GM18868 (cell line): ENCODE data around the gene GPR39.
"Not testable (repeated sequence)": the region's sequence is repeated elsewhere in the genome, so short reads cannot be mapped to it uniquely, and the experiment has no call there.

Experiments
- ATAC-seq: cut with Tn5 transposase; IDR thresholded peaks from one replicate; pipeline ENCODE4 v1.9.1; 2021; ENCODE audit warnings: mild to moderate bottlenecking, moderate library complexity; ENCODE audit not compliant: unreplicated experiment

Gene GPR39

DNA sequence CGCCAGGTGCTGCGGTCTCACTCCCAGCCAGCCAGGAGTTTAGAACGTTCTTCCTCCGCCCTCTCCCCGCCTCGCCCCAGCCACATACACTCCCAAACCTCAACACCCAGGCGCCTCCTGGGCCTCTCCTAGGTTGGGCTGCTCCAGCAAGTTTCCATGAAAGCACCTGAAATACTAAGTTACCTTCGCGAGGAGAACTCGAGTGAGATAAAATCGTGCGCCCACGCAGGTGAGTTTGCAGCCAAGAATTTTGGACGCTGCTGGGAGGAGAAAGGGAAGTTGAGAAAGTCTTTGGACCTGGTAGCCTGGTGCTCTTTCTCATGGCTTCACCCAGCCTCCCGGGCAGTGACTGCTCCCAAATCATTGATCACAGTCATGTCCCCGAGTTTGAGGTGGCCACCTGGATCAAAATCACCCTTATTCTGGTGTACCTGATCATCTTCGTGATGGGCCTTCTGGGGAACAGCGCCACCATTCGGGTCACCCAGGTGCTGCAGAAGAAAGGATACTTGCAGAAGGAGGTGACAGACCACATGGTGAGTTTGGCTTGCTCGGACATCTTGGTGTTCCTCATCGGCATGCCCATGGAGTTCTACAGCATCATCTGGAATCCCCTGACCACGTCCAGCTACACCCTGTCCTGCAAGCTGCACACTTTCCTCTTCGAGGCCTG lies at the start of gene GPR39:
Gene GPR39, plus strand, starts transcription at position 83 of the 673 bp plus-strand sequence.
- ATAC-seq: no peak

DNA sequence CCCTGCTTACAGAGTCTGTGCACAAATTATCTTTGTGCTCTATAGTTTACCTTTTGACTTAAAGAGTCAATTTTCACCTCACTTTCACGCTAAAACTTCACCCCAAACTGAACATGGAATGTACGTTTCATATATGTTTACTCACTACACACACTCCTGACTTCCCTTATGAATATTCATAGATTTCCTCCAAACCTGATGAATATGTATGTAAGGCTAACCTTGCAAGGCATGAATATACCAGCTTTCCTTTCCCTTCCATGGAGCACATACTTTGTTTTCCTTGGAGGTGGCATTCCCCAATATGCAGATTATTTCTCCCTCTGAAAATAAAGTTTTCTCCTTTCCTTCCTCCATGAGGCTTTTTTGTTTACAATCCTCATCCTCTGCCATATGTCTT lies 48.4 kb upstream of the GPR39 start:
- no peak for ATAC-seq

- no peak for ATAC-seq
Observed at GRCh38 chr2:132372276-132372675, 44.3 kb upstream of the GPR39 start.

- no peak for ATAC-seq
Observed at GRCh38 chr2:132373391-132374135, 43.0 kb upstream of the GPR39 start.

DNA sequence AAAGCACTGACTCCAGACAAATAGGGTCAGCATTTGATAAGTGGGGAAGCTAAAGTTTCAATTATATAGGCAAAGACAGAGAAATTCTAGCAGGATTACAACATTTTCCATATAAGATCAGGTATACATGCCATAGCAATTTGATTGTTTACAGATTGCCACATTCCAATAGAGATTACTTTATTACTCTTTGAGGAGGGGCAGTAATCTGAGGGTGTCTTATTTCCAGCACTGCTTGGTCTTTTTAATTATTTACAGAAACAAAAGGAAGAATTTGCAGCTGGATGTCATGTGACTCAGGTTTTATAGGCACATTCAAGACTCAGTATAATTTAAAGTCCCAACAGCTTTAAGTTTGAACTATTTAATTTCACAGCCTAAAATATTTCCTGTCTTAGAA lies 42.5 kb upstream of the GPR39 start:
- no peak for ATAC-seq

DNA sequence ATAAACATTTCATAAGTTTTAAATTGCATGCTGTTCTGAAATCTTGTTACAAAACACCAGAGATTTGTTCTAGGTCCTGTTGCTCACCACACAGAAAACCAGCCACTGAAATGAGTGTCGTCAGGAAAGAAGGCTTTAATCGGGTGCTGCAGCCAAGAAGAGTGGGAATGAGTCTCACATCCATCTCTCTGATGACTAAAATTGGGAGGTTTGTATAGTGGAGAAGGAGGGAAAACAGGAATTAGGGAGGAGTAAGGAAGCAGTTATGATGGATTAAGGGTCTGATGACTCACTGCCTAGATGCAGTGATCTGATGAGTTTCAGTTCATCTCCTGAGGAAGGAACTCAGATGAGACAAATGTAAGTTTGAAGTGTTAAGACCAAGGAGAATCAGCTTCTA lies 42.1 kb upstream of the GPR39 start:
- no peak for ATAC-seq

DNA sequence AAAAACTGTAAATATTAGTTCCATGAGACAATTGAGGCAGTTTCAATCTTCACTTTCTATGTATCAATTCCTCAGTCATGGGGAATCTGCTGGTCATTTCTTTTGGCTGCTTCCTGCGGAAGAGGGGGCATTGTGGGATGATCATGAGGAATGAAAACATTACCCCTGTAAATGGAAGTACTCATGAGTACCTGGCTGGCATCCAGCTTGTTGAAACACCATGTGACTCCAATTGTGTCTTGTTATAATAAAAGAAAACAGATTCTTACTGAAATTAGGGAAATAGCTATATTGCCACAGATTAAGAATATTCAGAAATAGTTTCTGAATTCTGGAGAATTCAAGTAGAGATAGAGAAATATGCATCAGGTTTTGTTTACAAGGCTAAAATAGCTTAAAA lies 41.6 kb upstream of the GPR39 start:
- no peak for ATAC-seq

- ATAC-seq: no peak
Observed at GRCh38 chr2:132381376-132381775, 35.2 kb upstream of the GPR39 start.

- no peak for ATAC-seq
Observed at GRCh38 chr2:132383956-132384355, 32.6 kb upstream of the GPR39 start.

- ATAC-seq: no peak
Observed at GRCh38 chr2:132384491-132385151, 32.0 kb upstream of the GPR39 start.

GRCh38 chr2:132387126-132387525 lies 29.5 kb upstream of the GPR39 start:
- no peak for ATAC-seq

DNA sequence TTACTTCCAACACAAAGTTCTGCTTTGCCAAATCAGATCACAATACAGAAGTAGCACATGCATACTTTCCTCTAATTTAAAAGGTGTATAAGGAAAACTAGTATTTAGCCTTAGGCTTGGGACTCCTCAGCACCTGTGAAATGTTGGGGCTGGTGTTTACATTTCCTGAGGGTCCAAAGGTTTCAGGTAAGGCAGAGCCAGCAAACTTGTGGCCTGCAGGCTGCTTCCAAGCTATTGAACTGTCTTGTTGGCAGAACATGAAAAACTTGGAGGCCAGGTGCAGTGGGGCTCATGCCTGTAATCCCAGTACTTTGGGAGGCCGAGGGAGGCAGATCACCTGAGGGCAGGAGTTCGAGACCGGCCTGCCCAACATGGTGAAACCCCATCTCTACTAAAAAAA lies 26.5 kb upstream of the GPR39 start:
- no peak for ATAC-seq

- ATAC-seq: no peak
Observed at GRCh38 chr2:132391378-132391777, 25.2 kb upstream of the GPR39 start.

DNA sequence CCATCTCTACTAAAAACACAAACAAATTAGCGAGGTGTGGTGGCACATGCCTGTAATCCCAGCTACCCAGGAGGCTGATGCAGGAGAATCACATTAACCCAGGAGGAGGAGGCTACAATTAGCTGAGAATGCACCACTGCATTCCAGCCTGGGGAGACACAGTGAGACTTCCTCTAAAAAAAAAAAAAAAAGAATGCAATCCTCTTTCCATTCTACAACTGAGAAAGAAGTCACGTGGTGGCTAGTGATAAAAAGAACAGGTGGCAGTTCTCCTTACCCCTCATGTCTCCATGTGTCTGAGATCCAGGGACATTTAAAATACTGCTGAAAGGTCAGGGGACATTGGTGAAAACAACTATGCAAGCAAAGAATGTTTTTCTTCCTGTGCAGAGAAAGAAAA lies 24.4 kb upstream of the GPR39 start:
- ATAC-seq: no peak

DNA sequence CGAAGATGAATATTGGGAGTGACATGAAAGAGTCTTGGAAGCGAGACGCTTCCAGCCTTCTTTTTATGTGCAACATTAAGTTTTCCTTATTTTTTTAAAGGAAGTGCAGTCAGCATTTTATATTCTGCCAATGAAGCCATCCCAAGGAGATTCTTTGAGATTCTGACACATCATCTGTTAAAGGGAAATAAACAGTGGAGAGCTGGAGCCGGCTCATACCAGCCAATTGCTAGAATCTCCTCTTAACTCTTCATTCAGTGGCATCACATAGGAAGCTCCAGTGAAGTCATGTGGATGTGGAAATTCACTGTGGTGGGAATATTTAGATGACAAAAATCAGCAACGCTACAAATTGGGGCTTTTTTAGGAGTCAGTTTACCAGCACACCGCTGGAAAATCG lies 23.7 kb upstream of the GPR39 start:
- ATAC-seq: no peak

- not testable (repeated sequence) for ATAC-seq
Observed at GRCh38 chr2:132397042-132397441, 19.6 kb upstream of the GPR39 start.

DNA sequence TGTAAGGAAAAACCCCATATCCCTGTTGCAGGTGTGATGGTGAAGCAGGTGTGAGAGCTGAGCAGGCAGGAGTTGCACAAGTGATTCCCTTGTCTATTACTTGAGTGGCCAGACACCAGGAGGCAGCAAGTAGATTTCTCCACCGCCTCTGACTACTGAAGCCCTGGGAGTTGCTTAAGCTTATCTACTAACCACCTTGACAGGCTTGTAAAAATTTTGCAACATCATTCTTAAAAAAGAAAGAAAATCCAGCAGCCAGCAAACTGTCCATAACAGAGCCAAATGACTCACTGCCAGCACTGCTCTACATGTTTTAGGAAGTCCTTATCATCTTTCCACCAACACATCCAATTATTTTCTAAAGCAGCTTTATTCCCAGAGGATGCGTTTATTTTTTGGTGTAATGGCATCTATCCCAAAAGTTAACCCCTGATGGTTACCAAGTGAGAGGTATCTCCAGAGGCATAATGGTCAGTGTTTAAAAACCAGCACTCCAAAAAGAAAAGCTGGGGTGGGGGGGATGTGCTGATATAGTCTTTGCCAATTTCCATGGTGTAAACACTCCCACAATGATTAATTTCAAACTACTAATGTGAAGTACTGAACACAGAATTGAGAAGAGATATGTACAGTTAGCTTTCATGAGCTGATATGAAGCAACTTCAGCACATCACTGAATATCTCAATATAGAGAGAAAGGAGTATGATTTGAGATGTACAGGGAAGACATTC lies 16.3 kb upstream of the GPR39 start:
- no peak for ATAC-seq

- ATAC-seq: no peak
Observed at GRCh38 chr2:132400901-132401240, 15.7 kb upstream of the GPR39 start.

DNA sequence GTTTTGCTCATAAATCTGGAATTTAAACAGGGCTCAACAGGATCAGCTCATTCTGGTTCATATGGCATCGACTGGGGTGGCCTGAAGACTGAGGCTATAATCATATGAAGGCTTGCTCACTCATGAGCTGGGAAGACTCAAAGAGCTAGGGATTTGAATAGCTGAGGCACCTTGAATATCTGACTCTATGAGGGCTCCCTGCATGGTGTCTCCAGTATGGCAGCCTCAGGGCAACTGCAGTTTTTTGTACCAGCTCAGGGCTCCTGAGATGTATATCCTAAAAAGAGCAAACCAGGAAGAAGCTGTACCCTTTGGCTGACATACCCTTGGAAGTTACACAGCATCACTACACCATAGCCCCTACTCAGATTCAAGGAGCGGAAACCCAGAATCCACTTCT lies 15.3 kb upstream of the GPR39 start:
- no peak for ATAC-seq

DNA sequence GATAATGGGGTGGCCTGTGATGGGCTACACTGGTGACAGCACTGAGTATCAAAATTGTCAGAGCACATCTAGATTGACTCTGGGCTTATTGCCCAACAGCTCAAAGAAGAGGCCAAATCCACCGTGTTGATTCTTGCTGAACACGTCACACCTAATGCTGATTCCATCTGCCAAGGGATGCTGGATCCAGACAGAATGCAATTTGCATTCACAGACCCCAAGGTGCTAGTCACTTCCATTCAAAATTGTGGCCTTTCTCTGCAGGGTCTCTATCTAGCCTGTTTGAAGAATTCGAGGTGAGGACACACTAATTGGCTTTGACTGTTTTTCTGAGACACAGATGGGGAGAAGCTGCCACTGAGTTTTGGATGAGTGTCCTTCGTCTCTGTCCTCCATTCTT lies 13.5 kb upstream of the GPR39 start:
- no peak for ATAC-seq

GRCh38 chr2:132404056-132404455 lies 12.5 kb upstream of the GPR39 start:
- ATAC-seq: no peak

DNA sequence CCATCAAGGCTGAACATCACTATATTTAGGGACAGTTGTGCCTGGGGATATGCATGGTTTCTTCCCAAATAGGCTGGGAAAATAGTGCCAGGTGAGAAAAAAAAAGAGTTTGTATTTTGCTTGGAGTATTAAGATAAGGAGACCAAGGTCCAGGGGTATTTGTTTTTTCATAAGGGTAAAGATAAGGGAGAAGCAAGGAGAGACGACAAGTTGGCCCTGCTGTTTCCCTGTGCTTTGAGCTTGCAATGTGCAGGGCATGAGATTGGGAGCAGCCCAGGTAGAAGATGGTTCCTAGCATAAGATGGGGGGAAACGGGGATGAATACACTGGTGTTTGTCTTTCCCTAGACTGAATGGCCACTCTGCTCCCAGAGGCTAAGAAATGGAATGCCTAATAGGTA lies 8.8 kb upstream of the GPR39 start:
- ATAC-seq: no peak
